Breast epithelium (tissue), 4 donors: ENCODE data around the gene PPDPF. TPM values are rescaled to one million over a fixed set of nuclear protein-coding genes. Genes with fewer than 3 reads are reported as not detected.

Source experiments
- DNase-seq, 2 donors: peaks; one replicate each; pipeline ENCODE4 v3.0.0-alpha.2; 2019; ENCODE audit warnings: low spot score in 2 of 2
- H3K27ac ChIP-seq, 2 donors: fragments of 200-600 bp; sonication (generic) in 1 of 2; one replicate each; pipeline ENCODE4 v1.5.1; 2016 to 2019; ENCODE audit warnings: mild to moderate bottlenecking in 1 of 2
- H3K27me3 ChIP-seq, 2 donors: fragments of 200-600 bp; sonication (generic) in 1 of 2; one replicate each; pipeline versions ENCODE4 v1.5.1 to v1.6.0; 2017 to 2019; ENCODE audit warnings: control low read depth in 1 of 2, mild to moderate bottlenecking in 1 of 2
- H3K36me3 ChIP-seq: fragments of 200-600 bp; one replicate; pipeline ENCODE4 v1.5.1; 2019
- H3K4me1 ChIP-seq, 2 donors: fragments of 200-600 bp; sonication (generic); one replicate each; pipeline ENCODE4 v1.5.1; 2016 to 2019; ENCODE audit warnings: control low read depth in 1 of 2
- H3K4me3 ChIP-seq, 3 donors: fragments of 200-600 bp; sonication (generic); 1 replicate in 2 of 3; 2 replicates in 1 of 3; pipeline ENCODE4 v1.5.1; 2016 to 2019; ENCODE audit warnings: mild to moderate bottlenecking in 3 of 3, moderate library complexity in 2 of 3
- H3K9me3 ChIP-seq, 2 donors: fragments of 200-600 bp; sonication (generic) in 1 of 2; one replicate each; pipeline ENCODE4 v1.5.1; 2016 to 2019; ENCODE audit warnings: control low read depth in 1 of 2
- POLR2A ChIP-seq: fragments of 450-650 bp; IDR thresholded peaks from one replicate; pipeline ENCODE4 v1.6.1; 2016; ENCODE audit warnings: antibody characterized with exemption, mild to moderate bottlenecking, moderate library complexity
- POLR2AphosphoS5 ChIP-seq, 3 donors: sonication (generic); formaldehyde crosslinking; IDR thresholded peaks; one replicate each; pipeline ENCODE4 v1.6.1; 2017; ENCODE audit warnings: antibody characterized with exemption in 3 of 3
- intact Hi-C: fragments of 100-400 bp; cut with DNase I; formaldehyde crosslinking; loops from one replicate; pipeline ENCODE4 v1.15.1; 2023; ENCODE audit warnings: low total_unique reads
- total RNA-seq, 3 donors: library from RNA; depleted of rRNA; stranded (reverse); fragments of >200 nt; gene quantifications; one replicate each; pipeline ENCODE4 v1.1.0, GENCODE V29; 2016
- TF ChIP-seq, protein P1 (sequence below), 3 donors: fragments of 450-650 bp; IDR thresholded peaks; one replicate each; pipeline ENCODE4 v1.5.1; 2016 to 2017; ENCODE audit warnings: antibody characterized with exemption in 3 of 3, mild to moderate bottlenecking in 3 of 3, moderate library complexity in 3 of 3

The PPDPF gene
- total RNA-seq, 3 donors from 2014 or later, result 71.8 to 151 (median 133) TPM

DNA sequence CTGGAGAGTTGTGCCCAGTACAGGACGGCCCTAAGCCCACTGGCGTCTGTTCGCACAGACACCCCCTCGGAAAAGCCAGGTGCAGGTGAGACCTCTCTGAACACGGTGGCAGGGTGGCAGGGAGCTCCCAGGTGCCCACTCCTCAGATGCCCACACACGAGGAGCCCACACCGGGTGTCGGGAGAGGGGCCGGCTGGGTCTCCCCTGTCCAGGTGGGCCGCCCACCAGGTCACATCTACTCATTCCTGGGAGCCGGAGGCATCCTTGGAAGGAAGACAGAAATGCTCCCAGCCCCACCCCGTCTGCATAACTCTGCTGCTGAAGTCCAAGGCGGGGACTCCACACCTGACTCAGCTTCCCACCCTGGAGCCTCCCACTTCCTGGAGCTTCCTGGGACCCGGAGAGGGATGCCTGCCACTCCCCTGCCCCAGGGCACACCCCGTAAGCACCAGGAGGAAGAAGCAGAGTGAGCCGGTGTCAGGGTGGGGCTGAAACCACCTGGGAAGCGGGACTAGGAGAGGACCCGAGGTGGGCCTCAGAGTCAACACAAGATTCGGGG lies 24.5 kb downstream of the PPDPF start:
- TF ChIP-seq, protein P1, sequence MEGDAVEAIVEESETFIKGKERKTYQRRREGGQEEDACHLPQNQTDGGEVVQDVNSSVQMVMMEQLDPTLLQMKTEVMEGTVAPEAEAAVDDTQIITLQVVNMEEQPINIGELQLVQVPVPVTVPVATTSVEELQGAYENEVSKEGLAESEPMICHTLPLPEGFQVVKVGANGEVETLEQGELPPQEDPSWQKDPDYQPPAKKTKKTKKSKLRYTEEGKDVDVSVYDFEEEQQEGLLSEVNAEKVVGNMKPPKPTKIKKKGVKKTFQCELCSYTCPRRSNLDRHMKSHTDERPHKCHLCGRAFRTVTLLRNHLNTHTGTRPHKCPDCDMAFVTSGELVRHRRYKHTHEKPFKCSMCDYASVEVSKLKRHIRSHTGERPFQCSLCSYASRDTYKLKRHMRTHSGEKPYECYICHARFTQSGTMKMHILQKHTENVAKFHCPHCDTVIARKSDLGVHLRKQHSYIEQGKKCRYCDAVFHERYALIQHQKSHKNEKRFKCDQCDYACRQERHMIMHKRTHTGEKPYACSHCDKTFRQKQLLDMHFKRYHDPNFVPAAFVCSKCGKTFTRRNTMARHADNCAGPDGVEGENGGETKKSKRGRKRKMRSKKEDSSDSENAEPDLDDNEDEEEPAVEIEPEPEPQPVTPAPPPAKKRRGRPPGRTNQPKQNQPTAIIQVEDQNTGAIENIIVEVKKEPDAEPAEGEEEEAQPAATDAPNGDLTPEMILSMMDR (IDR thresholded peaks at IDR 0.05), result no peak
- TF ChIP-seq POLR2AphosphoS5 (IDR thresholded peaks at IDR 0.05) (no peak), POLR2A (no peak)
- no peaks in the 10 kb centered on the region for H3K9me3 ChIP-seq
- H3K4me1 ChIP-seq, result no peaks in the 10 kb centered on the region
- H3K27ac ChIP-seq, result no peak overlapping the region
- intact Hi-C loops, result no loop called here
- H3K27me3 ChIP-seq, result peaks cover 0 to 25% of the 10 kb centered on the region in 2 donors
- no peaks in the 10 kb centered on the region for H3K36me3 ChIP-seq
- DNase-seq, result no peak
- H3K4me3 ChIP-seq, result no peak overlapping the region

DNA sequence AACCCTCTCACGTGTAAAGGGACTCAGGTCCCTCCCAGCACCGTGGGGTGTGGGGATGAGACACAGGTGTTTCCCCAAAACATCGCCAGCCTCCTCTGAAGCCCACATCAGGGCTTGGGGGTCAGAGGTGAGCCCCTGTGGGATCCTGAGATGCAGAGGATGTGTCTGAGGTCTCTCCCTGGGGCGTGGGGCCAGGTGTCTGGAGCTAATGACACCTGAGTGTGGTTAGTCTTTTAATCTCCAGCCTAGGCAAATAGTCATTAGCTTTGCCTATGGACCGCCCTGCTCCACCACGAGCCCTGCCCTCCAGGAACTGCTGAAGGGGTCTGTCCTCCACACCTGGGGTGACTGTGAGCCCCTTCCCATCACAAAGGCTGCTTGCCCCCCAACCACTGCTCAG lies 25.2 kb downstream of the PPDPF start:
- intact Hi-C loops, result no loop called here
- DNase-seq, result no peak
- H3K27me3 ChIP-seq, result peaks cover 0 to 25% of the 10 kb centered on the region in 2 donors

DNA sequence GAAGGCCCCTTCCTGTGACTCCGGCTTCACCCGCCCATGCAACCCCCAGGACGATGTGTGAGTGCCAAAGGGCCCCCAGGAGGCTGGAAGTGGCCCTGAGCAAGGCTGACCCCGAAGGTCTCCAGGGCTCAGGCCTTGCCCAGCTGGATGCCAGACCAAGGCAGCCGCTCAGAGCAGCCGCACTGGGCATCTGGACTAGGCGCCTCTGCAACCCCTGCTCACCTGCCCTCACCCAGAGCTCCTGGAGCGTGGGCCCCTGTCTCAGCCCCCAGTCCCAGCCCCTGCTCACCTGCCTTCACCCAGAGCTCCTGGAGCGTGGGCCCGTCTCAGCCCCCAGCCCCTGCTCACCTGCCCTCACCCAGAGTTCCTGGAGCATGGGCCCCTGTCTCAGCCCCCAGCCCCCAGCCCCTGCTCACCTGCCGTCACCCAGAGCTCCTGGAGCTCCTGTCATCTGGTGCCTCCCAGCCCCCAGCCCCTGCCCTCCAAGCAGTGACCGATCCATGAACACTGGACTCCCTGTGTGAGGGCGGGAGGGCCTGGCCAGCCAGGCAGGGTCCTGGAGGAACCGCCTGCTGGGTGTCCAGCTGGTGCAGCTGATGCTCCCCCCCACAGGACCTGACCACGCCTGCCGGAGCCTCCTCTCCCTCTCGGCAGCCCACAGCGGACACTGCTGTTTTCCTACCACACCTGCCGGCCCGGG lies 25.8 kb downstream of the PPDPF start:
- TF ChIP-seq POLR2A (no peak), POLR2AphosphoS5 (IDR thresholded peaks at IDR 0.05) (no peak)
- TF ChIP-seq, protein P1 (IDR thresholded peaks at IDR 0.05), result no peak
- no peaks in the 10 kb centered on the region for H3K9me3 ChIP-seq
- H3K27ac ChIP-seq, result no peak overlapping the region
- H3K4me3 ChIP-seq, result no peak overlapping the region
- no peaks in the 10 kb centered on the region for H3K36me3 ChIP-seq
- no peaks in the 10 kb centered on the region for H3K4me1 ChIP-seq
- no peak for DNase-seq
- intact Hi-C loops, result no loop called here
- H3K27me3 ChIP-seq, result peaks cover 0 to 25% of the 10 kb centered on the region in 2 donors

More for the DNA sequence above, 25.2 kb downstream of the PPDPF start:
- Histone ChIP-seq H3K36me3 (no peaks in the 10 kb centered on the region), H3K27ac (no peak overlapping the region), H3K4me1 (no peaks in the 10 kb centered on the region), H3K9me3 (no peaks in the 10 kb centered on the region), H3K4me3 (no peak overlapping the region)
- no peak for TF ChIP-seq POLR2AphosphoS5 (IDR thresholded peaks at IDR 0.05)
- TF ChIP-seq, protein P1 (IDR thresholded peaks at IDR 0.05), result no peak
- TF ChIP-seq POLR2A, result no peak

DNA sequence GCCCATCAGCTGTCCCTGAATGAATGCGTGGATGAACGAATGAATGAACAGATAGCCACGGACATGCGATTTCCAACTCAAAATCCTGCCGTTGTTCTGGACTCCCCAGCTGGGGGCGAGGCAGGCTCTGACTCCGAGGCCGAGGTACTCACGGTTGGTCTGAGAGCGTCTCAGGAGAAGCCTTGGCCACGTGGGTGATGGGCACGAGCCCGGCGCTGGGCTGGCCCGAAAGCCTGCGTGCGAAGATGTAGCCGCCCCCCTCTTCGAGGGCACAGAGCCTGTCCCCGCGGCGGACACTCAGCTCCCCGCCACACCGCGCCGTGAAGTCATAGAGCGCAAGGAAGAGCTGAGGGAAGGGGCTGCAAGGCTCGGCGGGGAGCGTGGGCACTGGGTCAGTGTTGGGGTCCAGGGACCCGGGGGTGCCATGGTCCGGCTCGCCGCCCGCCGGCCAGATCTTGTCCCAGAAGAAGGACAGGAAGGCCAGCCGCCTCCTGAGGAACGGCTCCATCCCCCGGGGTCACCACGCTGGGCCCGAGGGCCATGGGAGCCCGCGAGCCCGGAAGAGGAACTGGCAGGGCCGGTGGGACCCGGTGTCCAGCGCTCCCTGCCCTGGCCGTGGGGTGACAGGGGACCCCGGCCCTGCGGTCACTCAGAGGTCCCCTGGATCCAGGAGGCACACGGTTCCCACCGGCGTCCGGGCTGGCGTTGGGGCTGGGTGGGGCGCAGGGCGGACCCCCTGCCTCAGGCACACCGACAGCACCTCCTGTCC lies 26.6 kb downstream of the PPDPF start:
- no peaks in the 10 kb centered on the region for H3K9me3 ChIP-seq
- H3K36me3 ChIP-seq, result no peaks in the 10 kb centered on the region
- intact Hi-C loops, result no loop called here
- no peak overlapping the region for H3K27ac ChIP-seq
- TF ChIP-seq POLR2AphosphoS5 (IDR thresholded peaks at IDR 0.05) (no peak), POLR2A (no peak)
- TF ChIP-seq, protein P1 (IDR thresholded peaks at IDR 0.05), result no peak
- H3K4me3 ChIP-seq, result no peak overlapping the region
- no peak for DNase-seq
- H3K4me1 ChIP-seq, result no peaks in the 10 kb centered on the region
- peaks cover 0 to 25% of the 10 kb centered on the region in 2 donors for H3K27me3 ChIP-seq
